Measurements from ENCODE around the gene SERPINB6.

DNA sequence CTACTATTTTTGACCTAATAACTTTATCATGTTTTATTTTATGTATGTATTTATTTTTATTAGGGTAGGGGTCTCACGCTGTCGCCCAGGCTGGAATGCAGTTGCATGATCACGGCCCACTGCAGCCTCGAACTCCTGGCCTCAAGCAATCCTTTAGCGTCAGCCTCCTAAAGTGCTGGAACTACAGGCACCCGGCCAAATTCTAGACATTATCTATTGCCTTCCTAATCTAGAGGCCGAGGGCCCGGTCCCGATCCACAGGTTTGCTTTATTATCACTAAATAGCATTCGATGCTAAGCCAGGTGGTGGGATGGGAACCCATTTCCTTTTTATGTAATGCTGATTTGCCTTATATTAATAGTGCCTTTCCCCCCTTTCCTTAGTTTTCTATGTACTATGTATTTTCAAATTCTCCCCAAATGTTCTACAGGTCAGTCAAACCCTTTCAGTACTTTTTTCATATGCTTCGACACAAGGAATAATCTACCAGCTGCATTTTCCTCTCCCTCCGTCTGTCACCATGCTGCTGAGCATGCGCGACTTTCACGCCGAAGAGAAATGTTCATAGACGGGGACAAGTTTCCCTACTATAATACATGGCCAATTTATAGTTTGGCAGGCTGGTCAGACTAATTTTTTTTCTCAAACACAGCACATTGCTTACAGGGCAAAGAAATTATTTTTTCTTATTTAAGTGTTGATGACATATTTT, 6.4 kb downstream of the SERPINB6 start:
- no peak for TF ChIP-seq EZH2 (IDR thresholded peaks at IDR 0.05)
- no peak for TF ChIP-seq POLR2AphosphoS5 (IDR thresholded peaks at IDR 0.05; ENCODE audit: borderline replicate concordance, low read depth, low read length)
